ENCODE results near the gene SERAC1. TPM values are rescaled to one million over a fixed set of nuclear protein-coding genes. Genes with fewer than 3 reads are reported as not detected.
"Not testable (repeated sequence)": the region's sequence is repeated elsewhere in the genome, so short reads cannot be mapped to it uniquely, and the experiment has no call there.

The SERAC1 gene
- total RNA-seq, 4 donors from 2014 or later = 14.9 to 17.6 (median 17.0) TPM

GRCh38 chr6:158184608-158185007 lies 16.5 kb upstream of the SERAC1 start:
- DNase-seq = no peak
- Histone ChIP-seq H3K9me3 (no peaks in the 10 kb centered on the region), H3K36me3 (no peaks in the 10 kb centered on the region), H3K4me3 (replicated peaks in 1 of 3) (no peak overlapping the region), H3K4me1 (no peaks in the 10 kb centered on the region), H3K27ac (no peak overlapping the region), H3K27me3 (no peaks in the 10 kb centered on the region)
- intact Hi-C loops (cut with DNase I) = no loop called here
- TF ChIP-seq, protein P1, sequence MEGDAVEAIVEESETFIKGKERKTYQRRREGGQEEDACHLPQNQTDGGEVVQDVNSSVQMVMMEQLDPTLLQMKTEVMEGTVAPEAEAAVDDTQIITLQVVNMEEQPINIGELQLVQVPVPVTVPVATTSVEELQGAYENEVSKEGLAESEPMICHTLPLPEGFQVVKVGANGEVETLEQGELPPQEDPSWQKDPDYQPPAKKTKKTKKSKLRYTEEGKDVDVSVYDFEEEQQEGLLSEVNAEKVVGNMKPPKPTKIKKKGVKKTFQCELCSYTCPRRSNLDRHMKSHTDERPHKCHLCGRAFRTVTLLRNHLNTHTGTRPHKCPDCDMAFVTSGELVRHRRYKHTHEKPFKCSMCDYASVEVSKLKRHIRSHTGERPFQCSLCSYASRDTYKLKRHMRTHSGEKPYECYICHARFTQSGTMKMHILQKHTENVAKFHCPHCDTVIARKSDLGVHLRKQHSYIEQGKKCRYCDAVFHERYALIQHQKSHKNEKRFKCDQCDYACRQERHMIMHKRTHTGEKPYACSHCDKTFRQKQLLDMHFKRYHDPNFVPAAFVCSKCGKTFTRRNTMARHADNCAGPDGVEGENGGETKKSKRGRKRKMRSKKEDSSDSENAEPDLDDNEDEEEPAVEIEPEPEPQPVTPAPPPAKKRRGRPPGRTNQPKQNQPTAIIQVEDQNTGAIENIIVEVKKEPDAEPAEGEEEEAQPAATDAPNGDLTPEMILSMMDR (IDR thresholded peaks at IDR 0.05) = no peak
- no peak for TF ChIP-seq POLR2A (IDR thresholded peaks at IDR 0.05)

DNA sequence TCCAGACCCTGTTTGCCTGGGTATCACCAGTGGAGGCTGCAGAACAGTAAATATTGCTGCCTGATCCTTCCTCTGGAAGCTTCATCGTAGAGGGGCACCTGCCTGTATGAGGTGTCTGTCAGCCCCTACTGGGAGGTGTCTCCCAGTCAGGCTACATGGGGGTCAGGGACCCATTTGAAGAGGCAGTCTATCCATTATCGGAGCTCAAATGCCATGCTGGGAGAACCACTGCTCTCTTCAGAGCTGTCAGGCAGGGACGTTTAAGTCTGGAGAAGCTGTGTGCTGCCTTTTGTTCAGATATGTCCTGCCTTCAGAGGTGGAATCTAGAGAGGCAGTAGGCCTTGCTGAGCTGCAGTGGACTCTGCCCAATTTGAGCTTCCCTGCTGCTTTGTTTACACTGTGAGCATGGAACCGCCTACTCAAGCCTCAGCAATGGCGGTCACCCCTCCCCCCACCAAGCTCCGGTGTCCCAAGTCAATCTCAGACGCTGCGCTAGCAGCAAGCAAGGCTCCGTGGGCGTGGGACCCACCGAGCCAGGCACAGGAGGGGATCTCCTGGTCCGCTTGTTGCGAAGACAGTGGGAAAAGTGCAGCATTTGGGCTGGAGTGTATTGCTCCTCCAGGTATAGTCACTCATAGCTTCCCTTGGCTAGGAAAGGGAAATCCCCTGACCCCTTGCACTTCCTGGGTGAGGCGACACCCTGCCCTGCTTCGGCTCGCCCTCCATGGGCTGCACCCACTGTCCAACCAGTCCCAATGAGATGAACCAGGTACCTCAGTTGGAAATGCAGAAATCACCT lies 15.3 kb upstream of the SERAC1 start:
- intact Hi-C loops (cut with DNase I); H3K4me1 ChIP-seq; H3K9me3 ChIP-seq; H3K27me3 ChIP-seq; H3K36me3 ChIP-seq; H3K27ac ChIP-seq; H3K4me3 ChIP-seq (replicated peaks in 1 of 3): not testable (repeated sequence)
- 89 to 95% methylated on average over 9 to 11 of the region's 16 CpGs for WGBS, 2 donors
- DNase-seq = peak in 1 of 2 donors; percentile 13

- H3K36me3 ChIP-seq; H3K9me3 ChIP-seq; intact Hi-C loops (cut with DNase I); H3K27ac ChIP-seq; H3K4me1 ChIP-seq; H3K4me3 ChIP-seq (replicated peaks in 1 of 3); DNase-seq; H3K27me3 ChIP-seq: not testable (repeated sequence)
- 99 to 100% methylated on average over 3 of the region's 3 CpGs for WGBS, 2 donors
Measured at GRCh38 chr6:158177712-158178111, 9.7 kb upstream of the SERAC1 start.

GRCh38 chr6:158175111-158175510 lies 7.0 kb upstream of the SERAC1 start:
- TF ChIP-seq, protein P1 (IDR thresholded peaks at IDR 0.05) = no peak
- no peak overlapping the region for H3K27ac ChIP-seq

GRCh38 chr6:158174514-158174913 lies 6.5 kb upstream of the SERAC1 start:
- H3K27me3 ChIP-seq = no peaks in the 10 kb centered on the region
- intact Hi-C loops (cut with DNase I) = no loop called here
- H3K4me1 ChIP-seq = no peaks in the 10 kb centered on the region
- TF ChIP-seq, protein P1 (IDR thresholded peaks at IDR 0.05) = no peak
- no peak for TF ChIP-seq POLR2A (IDR thresholded peaks at IDR 0.05)
- no peak overlapping the region for H3K4me3 ChIP-seq (replicated peaks in 1 of 3)
- H3K36me3 ChIP-seq = no peaks in the 10 kb centered on the region
- H3K9me3 ChIP-seq = no peaks in the 10 kb centered on the region
- H3K27ac ChIP-seq = no peak overlapping the region
- DNase-seq = no peak
- 83 to 86% methylated on average over 2 of the region's 2 CpGs for WGBS, 2 donors

More at GRCh38 chr6:158175111-158175510, 7.0 kb upstream of the SERAC1 start:
- Histone ChIP-seq H3K4me3 (replicated peaks in 1 of 3) (no peak overlapping the region), H3K36me3 (no peaks in the 10 kb centered on the region), H3K4me1 (no peaks in the 10 kb centered on the region), H3K27me3 (no peaks in the 10 kb centered on the region), H3K9me3 (no peaks in the 10 kb centered on the region)
- intact Hi-C loops (cut with DNase I) = no loop called here
- no peak for DNase-seq
- 89 to 95% methylated on average over 3 of the region's 3 CpGs for WGBS, 2 donors

DNA sequence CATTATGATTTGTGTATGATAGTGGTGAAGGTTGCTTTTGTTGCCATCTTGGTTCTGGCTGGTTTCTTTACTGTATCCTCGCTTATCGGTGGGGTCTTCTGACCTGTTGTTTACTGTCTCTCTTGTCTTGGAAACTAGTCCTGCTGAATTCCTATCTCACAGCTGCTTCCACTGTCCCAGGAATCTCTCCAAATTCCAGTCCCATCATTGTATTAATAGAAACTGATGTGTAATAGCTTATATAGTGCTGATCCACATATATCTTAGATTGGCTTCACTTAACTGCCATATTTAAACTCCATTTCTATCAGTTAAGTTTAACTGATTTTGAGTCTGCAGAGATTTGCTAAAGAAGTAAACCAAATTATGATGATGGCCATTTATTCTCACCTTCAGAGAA lies 6.0 kb upstream of the SERAC1 start:
- Histone ChIP-seq H3K36me3 (no peaks in the 10 kb centered on the region), H3K27me3 (no peaks in the 10 kb centered on the region), H3K27ac (no peak overlapping the region), H3K4me3 (replicated peaks in 1 of 3) (no peak overlapping the region), H3K4me1 (no peaks in the 10 kb centered on the region), H3K9me3 (no peaks in the 10 kb centered on the region)
- DNase-seq = no peak
- 93 to 96% methylated on average over 2 of the region's 2 CpGs for WGBS, 2 donors
- TF ChIP-seq, protein P1 (IDR thresholded peaks at IDR 0.05) = no peak
- no peak for TF ChIP-seq POLR2A (IDR thresholded peaks at IDR 0.05)
- intact Hi-C loops (cut with DNase I) = no loop called here
